Esophagus squamous epithelium (tissue), 5 donors: ENCODE data around the gene FNDC3B. TPM values are rescaled to one million over a fixed set of nuclear protein-coding genes. Genes with fewer than 3 reads are reported as not detected.
A peak's percentile ranks its signal among the peaks of the same experiment; 100 is the strongest.

Experiments used
- DNase-seq: peaks from one replicate; lab custom pipeline; 2025; lab: John Stamatoyannopoulos, UW
- H3K27ac ChIP-seq, 4 donors: fragments of 200-600 bp; sonication (generic); one replicate each; pipeline ENCODE4 v1.5.1; 2016 to 2019; ENCODE audit warnings: mild to moderate bottlenecking in 1 of 4
- H3K27me3 ChIP-seq, 4 donors: fragments of 200-600 bp; sonication (generic); 1 replicate in 3 of 4; 2 replicates in 1 of 4; pipeline versions ENCODE4 v1.5.1 to v1.6.0; 2017 to 2021; ENCODE audit warnings: antibody characterized with exemption in 1 of 4
- H3K36me3 ChIP-seq, 3 donors: fragments of 200-600 bp; sonication (generic); one replicate each; pipeline ENCODE4 v1.5.1; 2016 to 2019
- H3K4me1 ChIP-seq, 3 donors: fragments of 200-600 bp; sonication (generic); one replicate each; pipeline ENCODE4 v1.5.1; 2017 to 2019
- H3K4me3 ChIP-seq, 4 donors: fragments of 200-600 bp; sonication (generic); 1 replicate in 3 of 4; 2 replicates in 1 of 4; pipeline ENCODE4 v1.5.1; 2016 to 2019; ENCODE audit warnings: mild to moderate bottlenecking in 2 of 4, moderate library complexity in 1 of 4
- H3K9me3 ChIP-seq, 3 donors: fragments of 200-600 bp; sonication (generic); one replicate each; pipeline ENCODE4 v1.5.1; 2016 to 2019
- CTCF ChIP-seq, 6 experiments: fragments of 450-650 bp in 4 of 6; fragments of 200-600 bp in 2 of 6; sonication (generic) in 2 of 6; IDR thresholded peaks; one replicate each; pipeline ENCODE4 v1.5.1; 2016 to 2019; ENCODE audit warnings: antibody characterized with exemption in 6 of 6, mild to moderate bottlenecking in 4 of 6, moderate library complexity in 4 of 6
- POLR2A ChIP-seq, 4 donors: fragments of 450-650 bp; IDR thresholded peaks; one replicate each; pipeline ENCODE4 v1.6.1; 2017; ENCODE audit warnings: antibody characterized with exemption in 4 of 4, mild to moderate bottlenecking in 4 of 4, moderate library complexity in 3 of 4
- WGBS, 2 donors: methylation state at CpG; one replicate each; pipeline ENCODE4 v1.1.5; 2018; 5-methylcytosine and 5-hydroxymethylcytosine counted together
- intact Hi-C: fragments of 100-400 bp; cut with DNase I; formaldehyde crosslinking; loops from one replicate; pipeline ENCODE4 v1.15.0; 2022
- total RNA-seq, 4 donors: library from RNA; depleted of rRNA; stranded (reverse); fragments of >200 nt; gene quantifications; one replicate each; pipeline ENCODE4 v1.1.0, GENCODE V29; 2016
- donor health status: DM: yes; HTN: yes; CAD: no.

Gene FNDC3B
- total RNA-seq, 4 donors from 2014 or later = 7.7 to 44.3 (median 20.4) TPM

- Histone ChIP-seq H3K36me3 (peaks cover 0 to under 1% (median 0%) of the 10 kb centered on the region in 3 donors), H3K9me3 (no peaks in the 10 kb centered on the region), H3K4me1 (peaks cover 0 to 48% (median 29%) of the 10 kb centered on the region in 3 donors), H3K27me3 (no peaks in the 10 kb centered on the region), H3K27ac (peak overlapping the region in 2 of 4 donors; percentile 68 to 80), H3K4me3 (no peak overlapping the region)
- intact Hi-C loops = no loop called here
- no peak for TF ChIP-seq CTCF (IDR thresholded peaks at IDR 0.05)
- no peak for TF ChIP-seq POLR2A (IDR thresholded peaks at IDR 0.05)
- 73 to 83% methylated on average over 5 of the region's 5 CpGs for WGBS, 2 donors
- no peak for DNase-seq
These were observed 221.7 kb downstream of the FNDC3B start for GRCh38 chr3:172261054-172261453.

GRCh38 chr3:172262991-172263608 is 223.7 kb downstream of the FNDC3B start:
- H3K36me3 ChIP-seq = peaks cover 0 to 10% (median 0%) of the 10 kb centered on the region in 3 donors
- no peak overlapping the region for H3K4me3 ChIP-seq
- DNase-seq = no peak
- intact Hi-C loops = no loop called here
- no peak overlapping the region for H3K27ac ChIP-seq
- H3K27me3 ChIP-seq = no peaks in the 10 kb centered on the region
- H3K4me1 ChIP-seq = peaks cover 0 to 35% (median 20%) of the 10 kb centered on the region in 3 donors
- H3K9me3 ChIP-seq = no peaks in the 10 kb centered on the region
- TF ChIP-seq CTCF (IDR thresholded peaks at IDR 0.05) (no peak), POLR2A (IDR thresholded peaks at IDR 0.05) (no peak)
- WGBS, 2 donors = 70 to 78% methylated on average over 1 of the region's 1 CpG

- Histone ChIP-seq H3K9me3 (no peaks in the 10 kb centered on the region), H3K4me1 (peaks cover 0 to 26% (median 11%) of the 10 kb centered on the region in 3 donors), H3K27me3 (no peaks in the 10 kb centered on the region), H3K27ac (no peak overlapping the region), H3K4me3 (no peak overlapping the region), H3K36me3 (peaks cover 0 to 10% (median 0%) of the 10 kb centered on the region in 3 donors)
- 91 to 97% methylated on average over 7 of the region's 7 CpGs for WGBS, 2 donors
- TF ChIP-seq CTCF (IDR thresholded peaks at IDR 0.05) = no peak
- no peak for TF ChIP-seq POLR2A (IDR thresholded peaks at IDR 0.05)
- no peak for DNase-seq
- intact Hi-C loops = no loop called here
These were observed 224.6 kb downstream of the FNDC3B start for GRCh38 chr3:172263781-172264486.

- intact Hi-C loops = no loop called here
- no peak overlapping the region for H3K27ac ChIP-seq
- H3K36me3 ChIP-seq = peaks cover 0 to 10% (median 0%) of the 10 kb centered on the region in 3 donors
- 96 to 100% methylated on average over 3 of the region's 3 CpGs for WGBS, 2 donors
- H3K27me3 ChIP-seq = no peaks in the 10 kb centered on the region
- TF ChIP-seq POLR2A (IDR thresholded peaks at IDR 0.05) = no peak
- TF ChIP-seq CTCF (IDR thresholded peaks at IDR 0.05) = no peak
- DNase-seq = no peak
- no peaks in the 10 kb centered on the region for H3K9me3 ChIP-seq
- H3K4me3 ChIP-seq = no peak overlapping the region
- peaks cover 0 to 5% (median 0%) of the 10 kb centered on the region in 3 donors for H3K4me1 ChIP-seq
These were observed 226.7 kb downstream of the FNDC3B start for GRCh38 chr3:172266103-172266502.

- WGBS, 2 donors = 84% methylated on average over 3 of the region's 3 CpGs
- TF ChIP-seq CTCF (IDR thresholded peaks at IDR 0.05) (no peak), POLR2A (IDR thresholded peaks at IDR 0.05) (no peak)
- intact Hi-C loops = no loop called here
These were observed 229.0 kb downstream of the FNDC3B start for GRCh38 chr3:172268425-172268824.

More at GRCh38 chr3:172268425-172268824, 229.0 kb downstream of the FNDC3B start:
- DNase-seq = no peak
- Histone ChIP-seq H3K4me3 (no peak overlapping the region), H3K36me3 (peaks cover 0 to 10% (median 0%) of the 10 kb centered on the region in 3 donors), H3K27me3 (no peaks in the 10 kb centered on the region), H3K9me3 (no peaks in the 10 kb centered on the region), H3K27ac (no peak overlapping the region), H3K4me1 (peaks cover 0 to 11% (median 0%) of the 10 kb centered on the region in 3 donors)
